ENCODE measurements around the gene PSMB5.
A peak's percentile ranks its signal among the peaks of the same experiment; 100 is the strongest.

The PSMB5 gene

GRCh38 chr14:23009939-23010726 lies 24.6 kb downstream of the PSMB5 start, which contains the start of gene C14orf93:
TSS of gene C14orf93 (minus strand) at chr14:23010143. CDS start at chr14:22999023, 11,120 bp downstream.
- H2AK5ac ChIP-seq (ENCODE audit: low read length) = peak within 1 kb of the TSS; percentile 97
- H3K18ac ChIP-seq (ENCODE audit: low read length) = peak within 1 kb of the TSS; percentile 79
- peak within 1 kb of the TSS; percentile 60 for H2BK5ac ChIP-seq (ENCODE audit: low read depth, low read length, poor library complexity)
- H4K12ac ChIP-seq (ENCODE audit: low read depth, low read length) = peak within 1 kb of the TSS; percentile 84
- H3K14ac ChIP-seq (ENCODE audit: low read length) = peak within 1 kb of the TSS; percentile 75
- no peaks in the 10 kb centered on the region for H3K36me3 ChIP-seq (ENCODE audit: control insufficient read depth in 1 of 2, insufficient read depth in 2 of 2, low read length in 2 of 2)
- peak within 1 kb of the TSS; percentile 79 for H4K91ac ChIP-seq (ENCODE audit: low read depth, low read length)
- peak within 1 kb of the TSS; percentile 72 for H2BK120ac ChIP-seq (ENCODE audit: insufficient read depth, low read length, poor library complexity)
- peaks cover 4% of the 10 kb centered on the region for H3K79me2 ChIP-seq (ENCODE audit: control insufficient read depth, insufficient read depth, low read length, poor library complexity)
- DNase-seq = peak; percentile 51 to 73
- WGBS (ENCODE audit: extremely low coverage, insufficient coverage, insufficient read length) = no CpG with 5 or more reads among the region's 40 CpGs
- no peaks in the 10 kb centered on the region for H3K27me3 ChIP-seq (ENCODE audit: insufficient read depth, low read length)
- peaks cover 15% of the 10 kb centered on the region for H3K79me1 ChIP-seq (ENCODE audit: low read length)
- peak within 1 kb of the TSS; percentile 58 for H3K4me2 ChIP-seq (ENCODE audit: low read length)
- no peak within 1 kb of the TSS for H3K9ac ChIP-seq (ENCODE audit: low read length)
- peak within 1 kb of the TSS; percentile 75 for H2AFZ ChIP-seq (ENCODE audit: insufficient read depth, low read length, poor library complexity)
- H3K4me1 ChIP-seq (ENCODE audit: control insufficient read depth in 1 of 2, insufficient read depth in 2 of 2, low read length in 2 of 2) = peaks cover 0 to 2% of the 10 kb centered on the region in 2 experiments
- peak within 1 kb of the TSS; percentile 76 for H2BK12ac ChIP-seq (ENCODE audit: low read length)
- H3K23ac ChIP-seq (ENCODE audit: low read length) = no peak within 1 kb of the TSS
- H3K9me3 ChIP-seq (ENCODE audit: insufficient read depth, low read depth, low read length) = no peaks in the 10 kb centered on the region
- no peak within 1 kb of the TSS for H3K4ac ChIP-seq (ENCODE audit: low read depth, low read length)
- H3K27ac ChIP-seq (ENCODE audit: low read depth, low read length) = peak within 1 kb of the TSS; percentile 39
- peak within 1 kb of the TSS; percentile 48 for H3K4me3 ChIP-seq (ENCODE audit: low read depth, low read length)
- H4K8ac ChIP-seq (ENCODE audit: low read depth, low read length) = peak within 1 kb of the TSS; percentile 92

- Histone ChIP-seq H3K4me1 (ENCODE audit: control insufficient read depth in 1 of 2, insufficient read depth in 2 of 2, low read length in 2 of 2) (peaks cover 0 to 2% of the 10 kb centered on the region in 2 experiments), H2BK120ac (ENCODE audit: insufficient read depth, low read length, poor library complexity) (no peak overlapping the region), H3K4me2 (ENCODE audit: low read length) (peak overlapping the region; percentile 58), H2AK5ac (ENCODE audit: low read length) (peak overlapping the region; percentile 97), H3K4ac (ENCODE audit: low read depth, low read length) (no peak overlapping the region), H3K23ac (ENCODE audit: low read length) (no peak overlapping the region), H2AFZ (ENCODE audit: insufficient read depth, low read length, poor library complexity) (no peak overlapping the region), H4K8ac (ENCODE audit: low read depth, low read length) (peak overlapping the region; percentile 61), H2BK5ac (ENCODE audit: low read depth, low read length, poor library complexity) (no peak overlapping the region), H3K4me3 (ENCODE audit: low read depth, low read length) (no peak overlapping the region), H3K27ac (ENCODE audit: low read depth, low read length) (no peak overlapping the region), H2BK12ac (ENCODE audit: low read length) (no peak overlapping the region), H3K79me2 (ENCODE audit: control insufficient read depth, insufficient read depth, low read length, poor library complexity) (peaks cover 4% of the 10 kb centered on the region), H3K36me3 (ENCODE audit: control insufficient read depth in 1 of 2, insufficient read depth in 2 of 2, low read length in 2 of 2) (no peaks in the 10 kb centered on the region), H4K12ac (ENCODE audit: low read depth, low read length) (peak overlapping the region; percentile 51), H3K27me3 (ENCODE audit: insufficient read depth, low read length) (no peaks in the 10 kb centered on the region), H4K91ac (ENCODE audit: low read depth, low read length) (peak overlapping the region; percentile 43), H3K9ac (ENCODE audit: low read length) (no peak overlapping the region), H3K9me3 (ENCODE audit: insufficient read depth, low read depth, low read length) (no peaks in the 10 kb centered on the region), H3K14ac (ENCODE audit: low read length) (no peak overlapping the region), H3K18ac (ENCODE audit: low read length) (no peak overlapping the region), H3K79me1 (ENCODE audit: low read length) (peaks cover 15% of the 10 kb centered on the region)
- DNase-seq = no peak
- WGBS (ENCODE audit: extremely low coverage, insufficient coverage, insufficient read length) = no CpG with 5 or more reads among the region's 8 CpGs
These were observed 25.2 kb downstream of the PSMB5 start for GRCh38 chr14:23009483-23009938.

DNA sequence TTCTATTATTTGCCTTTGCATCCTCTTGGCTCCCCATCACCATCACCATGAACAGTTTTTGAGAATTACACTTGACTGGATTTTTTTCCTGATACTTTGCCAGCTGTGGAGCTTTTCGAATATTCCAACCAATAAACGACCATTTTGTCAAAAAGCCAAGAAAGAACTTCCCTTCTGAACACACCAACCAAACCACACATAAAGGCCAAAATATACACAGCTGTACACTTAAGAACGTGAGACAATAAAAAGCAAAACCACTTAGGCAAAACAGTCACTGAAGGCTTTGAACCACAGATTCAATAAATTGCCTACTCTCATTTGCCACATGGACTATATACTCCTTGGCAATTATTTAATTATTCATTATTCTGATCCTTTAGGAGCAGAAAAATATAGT lies 25.9 kb downstream of the PSMB5 start:
- no peak overlapping the region for H4K91ac ChIP-seq (ENCODE audit: low read depth, low read length)
- H2BK120ac ChIP-seq (ENCODE audit: insufficient read depth, low read length, poor library complexity) = no peak overlapping the region
- H3K79me1 ChIP-seq (ENCODE audit: low read length) = peaks cover 15% of the 10 kb centered on the region
- H4K12ac ChIP-seq (ENCODE audit: low read depth, low read length) = no peak overlapping the region
- DNase-seq = no peak
- no peaks in the 10 kb centered on the region for H3K27me3 ChIP-seq (ENCODE audit: insufficient read depth, low read length)
- no peak overlapping the region for H3K23ac ChIP-seq (ENCODE audit: low read length)
- H2BK12ac ChIP-seq (ENCODE audit: low read length) = no peak overlapping the region
- WGBS (ENCODE audit: extremely low coverage, insufficient coverage, insufficient read length) = no CpG with 5 or more reads among the region's 3 CpGs
- no peak overlapping the region for H3K14ac ChIP-seq (ENCODE audit: low read length)
- peaks cover 4% of the 10 kb centered on the region for H3K79me2 ChIP-seq (ENCODE audit: control insufficient read depth, insufficient read depth, low read length, poor library complexity)
- H3K4me1 ChIP-seq (ENCODE audit: control insufficient read depth in 1 of 2, insufficient read depth in 2 of 2, low read length in 2 of 2) = peaks cover 0 to 2% of the 10 kb centered on the region in 2 experiments
- H3K27ac ChIP-seq (ENCODE audit: low read depth, low read length) = no peak overlapping the region
- no peak overlapping the region for H4K8ac ChIP-seq (ENCODE audit: low read depth, low read length)
- H2AK5ac ChIP-seq (ENCODE audit: low read length) = no peak overlapping the region
- no peak overlapping the region for H2BK5ac ChIP-seq (ENCODE audit: low read depth, low read length, poor library complexity)
- no peak overlapping the region for H3K18ac ChIP-seq (ENCODE audit: low read length)
- H3K4me2 ChIP-seq (ENCODE audit: low read length) = no peak overlapping the region
- H3K4me3 ChIP-seq (ENCODE audit: low read depth, low read length) = no peak overlapping the region
- H3K36me3 ChIP-seq (ENCODE audit: control insufficient read depth in 1 of 2, insufficient read depth in 2 of 2, low read length in 2 of 2) = no peaks in the 10 kb centered on the region
- H3K9ac ChIP-seq (ENCODE audit: low read length) = no peak overlapping the region
- no peak overlapping the region for H3K4ac ChIP-seq (ENCODE audit: low read depth, low read length)
- no peaks in the 10 kb centered on the region for H3K9me3 ChIP-seq (ENCODE audit: insufficient read depth, low read depth, low read length)
- H2AFZ ChIP-seq (ENCODE audit: insufficient read depth, low read length, poor library complexity) = no peak overlapping the region

- DNase-seq = peak; percentile 98 to 99
- H3K79me2 ChIP-seq (ENCODE audit: control insufficient read depth, insufficient read depth, low read length, poor library complexity) = peaks cover 4% of the 10 kb centered on the region
- no peaks in the 10 kb centered on the region for H3K36me3 ChIP-seq (ENCODE audit: control insufficient read depth in 1 of 2, insufficient read depth in 2 of 2, low read length in 2 of 2)
- H3K4ac ChIP-seq (ENCODE audit: low read depth, low read length) = peak overlapping the region; percentile 92
- peak overlapping the region; percentile 93 for H3K27ac ChIP-seq (ENCODE audit: low read depth, low read length)
- H3K4me2 ChIP-seq (ENCODE audit: low read length) = peak overlapping the region; percentile 85
- peak overlapping the region; percentile 98 for H4K91ac ChIP-seq (ENCODE audit: low read depth, low read length)
- WGBS (ENCODE audit: extremely low coverage, insufficient coverage, insufficient read length) = no CpG with 5 or more reads among the region's 62 CpGs
- H3K14ac ChIP-seq (ENCODE audit: low read length) = peak overlapping the region; percentile 98
- peaks cover 15% of the 10 kb centered on the region for H3K79me1 ChIP-seq (ENCODE audit: low read length)
- peak overlapping the region; percentile 98 for H4K12ac ChIP-seq (ENCODE audit: low read depth, low read length)
- peak overlapping the region; percentile 95 for H2BK5ac ChIP-seq (ENCODE audit: low read depth, low read length, poor library complexity)
- H3K4me3 ChIP-seq (ENCODE audit: low read depth, low read length) = peak overlapping the region; percentile 88
- H3K4me1 ChIP-seq (ENCODE audit: control insufficient read depth in 1 of 2, insufficient read depth in 2 of 2, low read length in 2 of 2) = peaks cover 0 to 2% of the 10 kb centered on the region in 2 experiments
- no peaks in the 10 kb centered on the region for H3K27me3 ChIP-seq (ENCODE audit: insufficient read depth, low read length)
- peak overlapping the region; percentile 87 for H2BK120ac ChIP-seq (ENCODE audit: insufficient read depth, low read length, poor library complexity)
- no peaks in the 10 kb centered on the region for H3K9me3 ChIP-seq (ENCODE audit: insufficient read depth, low read depth, low read length)
- H2AK5ac ChIP-seq (ENCODE audit: low read length) = peak overlapping the region; percentile 77
- no peak overlapping the region for H3K23ac ChIP-seq (ENCODE audit: low read length)
- peak overlapping the region; percentile 100 for H4K8ac ChIP-seq (ENCODE audit: low read depth, low read length)
- no peak overlapping the region for H2BK12ac ChIP-seq (ENCODE audit: low read length)
- peak overlapping the region; percentile 97 for H3K18ac ChIP-seq (ENCODE audit: low read length)
- H3K9ac ChIP-seq (ENCODE audit: low read length) = peak overlapping the region; percentile 90
- peak overlapping the region; percentile 87 for H2AFZ ChIP-seq (ENCODE audit: insufficient read depth, low read length, poor library complexity)
These were observed 27.9 kb downstream of the PSMB5 start for GRCh38 chr14:23006544-23007419.
